Measurements from ENCODE around the gene TDRD1. TPM values are rescaled to one million over a fixed set of nuclear protein-coding genes. Genes with fewer than 3 reads are reported as not detected.

TDRD1 gene
- polyA plus RNA-seq, 1 experiment: not detected

GRCh38 chr10:114220281-114220680 lies 41.1 kb downstream of the TDRD1 start:
- no peak for DNase-seq (ENCODE audit: low read depth, low spot score)
- Histone ChIP-seq H3K9me3 (ENCODE audit: control insufficient read depth, insufficient read depth, low read length) (no peaks in the 10 kb centered on the region), H3K27ac (ENCODE audit: low read depth, low read length) (no peak overlapping the region), H3K27me3 (ENCODE audit: control insufficient read depth, insufficient read depth, low read length) (peaks cover 6% of the 10 kb centered on the region), H3K4me3 (ENCODE audit: low read depth, low read length) (no peak overlapping the region)
- ChIA-PET CTCF (no interaction called here), POLR2A (no interaction called here)
- TF ChIP-seq, protein P1, sequence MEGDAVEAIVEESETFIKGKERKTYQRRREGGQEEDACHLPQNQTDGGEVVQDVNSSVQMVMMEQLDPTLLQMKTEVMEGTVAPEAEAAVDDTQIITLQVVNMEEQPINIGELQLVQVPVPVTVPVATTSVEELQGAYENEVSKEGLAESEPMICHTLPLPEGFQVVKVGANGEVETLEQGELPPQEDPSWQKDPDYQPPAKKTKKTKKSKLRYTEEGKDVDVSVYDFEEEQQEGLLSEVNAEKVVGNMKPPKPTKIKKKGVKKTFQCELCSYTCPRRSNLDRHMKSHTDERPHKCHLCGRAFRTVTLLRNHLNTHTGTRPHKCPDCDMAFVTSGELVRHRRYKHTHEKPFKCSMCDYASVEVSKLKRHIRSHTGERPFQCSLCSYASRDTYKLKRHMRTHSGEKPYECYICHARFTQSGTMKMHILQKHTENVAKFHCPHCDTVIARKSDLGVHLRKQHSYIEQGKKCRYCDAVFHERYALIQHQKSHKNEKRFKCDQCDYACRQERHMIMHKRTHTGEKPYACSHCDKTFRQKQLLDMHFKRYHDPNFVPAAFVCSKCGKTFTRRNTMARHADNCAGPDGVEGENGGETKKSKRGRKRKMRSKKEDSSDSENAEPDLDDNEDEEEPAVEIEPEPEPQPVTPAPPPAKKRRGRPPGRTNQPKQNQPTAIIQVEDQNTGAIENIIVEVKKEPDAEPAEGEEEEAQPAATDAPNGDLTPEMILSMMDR (IDR thresholded peaks at IDR 0.05; ENCODE audit: low read depth, low read length): no peak

GRCh38 chr10:114221235-114221634 lies 42.1 kb downstream of the TDRD1 start:
- Histone ChIP-seq H3K27ac (ENCODE audit: low read depth, low read length) (no peak overlapping the region), H3K9me3 (ENCODE audit: control insufficient read depth, insufficient read depth, low read length) (no peaks in the 10 kb centered on the region), H3K4me3 (ENCODE audit: low read depth, low read length) (no peak overlapping the region), H3K27me3 (ENCODE audit: control insufficient read depth, insufficient read depth, low read length) (peaks cover 6% of the 10 kb centered on the region)
- ChIA-PET CTCF (no interaction called here), POLR2A (no interaction called here)
- TF ChIP-seq, protein P1 (IDR thresholded peaks at IDR 0.05; ENCODE audit: low read depth, low read length): no peak
- DNase-seq (ENCODE audit: low read depth, low spot score): no peak

GRCh38 chr10:114223066-114223465 lies 43.9 kb downstream of the TDRD1 start:
- no peaks in the 10 kb centered on the region for H3K9me3 ChIP-seq (ENCODE audit: control insufficient read depth, insufficient read depth, low read length)
- TF ChIP-seq, protein P1 (IDR thresholded peaks at IDR 0.05; ENCODE audit: low read depth, low read length): no peak
- no peak overlapping the region for H3K4me3 ChIP-seq (ENCODE audit: low read depth, low read length)
- CTCF ChIA-PET: no interaction called here
- DNase-seq (ENCODE audit: low read depth, low spot score): no peak
- POLR2A ChIA-PET: no interaction called here
- H3K27ac ChIP-seq (ENCODE audit: low read depth, low read length): no peak overlapping the region
- peaks cover 6% of the 10 kb centered on the region for H3K27me3 ChIP-seq (ENCODE audit: control insufficient read depth, insufficient read depth, low read length)

DNA sequence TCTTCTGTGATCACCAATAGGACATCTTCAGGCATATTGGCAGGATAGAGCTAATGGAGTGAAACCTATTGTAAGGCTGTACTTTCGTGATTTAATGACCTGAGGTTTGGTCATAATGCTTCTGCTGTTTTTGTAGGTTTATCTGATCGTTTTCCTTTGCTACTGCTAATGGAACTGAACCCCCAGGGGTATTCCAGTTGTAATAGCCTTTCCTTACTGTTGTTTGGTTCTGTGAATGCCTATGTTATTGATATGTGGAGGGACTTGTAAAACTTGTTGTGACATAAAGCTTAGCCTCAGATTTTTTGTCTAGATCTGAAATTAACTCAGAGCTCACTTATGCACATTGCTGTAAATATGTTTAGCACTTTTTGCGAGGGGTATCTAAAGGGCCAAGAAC lies 49.0 kb downstream of the TDRD1 start:
- H3K4me3 ChIP-seq (ENCODE audit: low read depth, low read length): no peak overlapping the region
- CTCF ChIA-PET: no interaction called here

DNA sequence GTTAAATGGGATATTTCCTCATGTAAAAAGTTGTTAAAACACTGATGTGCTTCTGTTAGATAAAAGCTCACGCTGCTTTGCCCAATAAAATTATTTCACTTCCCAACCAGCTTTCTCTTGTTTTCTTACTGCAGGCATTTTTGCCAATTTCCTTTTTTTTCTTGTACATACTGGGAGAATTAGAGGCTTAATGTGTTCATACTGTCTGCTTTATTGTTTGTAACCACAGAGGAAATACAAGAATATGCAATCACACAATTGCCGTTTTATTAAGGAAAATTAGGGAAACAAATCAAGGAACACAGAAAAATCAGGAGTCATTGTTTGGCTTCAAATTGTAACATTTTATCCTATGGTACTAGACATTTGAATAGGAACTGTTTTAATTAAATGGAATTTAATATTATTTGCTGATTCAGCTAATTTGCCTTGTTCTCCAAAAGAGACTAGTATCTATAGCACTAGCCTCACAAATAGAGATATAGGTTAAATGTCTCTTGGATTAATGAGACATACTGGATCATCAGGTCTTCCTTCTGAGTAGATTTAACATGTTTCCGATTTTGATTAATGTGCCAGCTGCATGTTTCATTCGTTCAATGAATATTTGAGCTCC lies 53.5 kb downstream of the TDRD1 start:
- H3K27me3 ChIP-seq (ENCODE audit: control insufficient read depth, insufficient read depth, low read length): peaks cover 13% of the 10 kb centered on the region
- no peak overlapping the region for H3K4me3 ChIP-seq (ENCODE audit: low read depth, low read length)
- ChIA-PET CTCF (no interaction called here), POLR2A (no interaction called here)
- TF ChIP-seq, protein P1 (IDR thresholded peaks at IDR 0.05; ENCODE audit: low read depth, low read length): no peak
- DNase-seq (ENCODE audit: low read depth, low spot score): no peak
- H3K27ac ChIP-seq (ENCODE audit: low read depth, low read length): no peak overlapping the region
- no peaks in the 10 kb centered on the region for H3K9me3 ChIP-seq (ENCODE audit: control insufficient read depth, insufficient read depth, low read length)

More for the DNA sequence above, 49.0 kb downstream of the TDRD1 start:
- Histone ChIP-seq H3K27ac (ENCODE audit: low read depth, low read length) (no peak overlapping the region), H3K27me3 (ENCODE audit: control insufficient read depth, insufficient read depth, low read length) (peaks cover 6% of the 10 kb centered on the region), H3K9me3 (ENCODE audit: control insufficient read depth, insufficient read depth, low read length) (no peaks in the 10 kb centered on the region)
- no peak for DNase-seq (ENCODE audit: low read depth, low spot score)
- POLR2A ChIA-PET: no interaction called here
- TF ChIP-seq, protein P1 (IDR thresholded peaks at IDR 0.05; ENCODE audit: low read depth, low read length): no peak

Measured in AG04450 (cell line).